HG02870 (cell line): Measurements from ENCODE around the gene IFT122.
"Not testable (repeated sequence)": the region's sequence is repeated elsewhere in the genome, so short reads cannot be mapped to it uniquely, and the experiment has no call there.

ENCODE experiments used
- ATAC-seq: cut with Tn5 transposase; IDR thresholded peaks from one replicate; pipeline ENCODE4 v1.9.1; 2021; ENCODE audit warnings: mild to moderate bottlenecking, moderate library complexity; ENCODE audit not compliant: unreplicated experiment

The IFT122 gene

DNA sequence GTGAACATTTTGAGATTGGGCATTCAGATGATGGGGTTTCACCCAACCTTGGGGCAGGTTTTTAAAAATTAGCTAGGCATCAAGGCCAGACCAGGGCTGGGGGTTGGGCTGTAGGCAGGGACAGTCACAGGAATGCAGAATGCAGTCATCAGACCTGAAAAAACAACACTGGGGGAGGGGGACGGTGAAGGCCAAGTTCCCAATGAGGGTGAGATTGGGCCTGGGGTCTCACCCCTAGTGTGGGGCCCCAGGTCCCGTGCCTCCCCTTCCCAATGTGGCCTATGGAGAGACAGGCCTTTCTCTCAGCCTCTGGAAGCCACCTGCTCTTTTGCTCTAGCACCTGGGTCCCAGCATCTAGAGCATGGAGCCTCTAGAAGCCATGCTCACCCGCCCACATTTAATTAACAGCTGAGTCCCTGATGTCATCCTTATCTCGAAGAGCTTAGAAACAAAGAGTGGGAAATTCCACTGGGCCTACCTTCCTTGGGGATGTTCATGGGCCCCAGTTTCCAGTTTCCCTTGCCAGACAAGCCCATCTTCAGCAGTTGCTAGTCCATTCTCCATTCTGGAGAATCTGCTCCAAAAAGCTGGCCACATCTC, 94.5 kb downstream of the IFT122 start:
- no peak for ATAC-seq

DNA sequence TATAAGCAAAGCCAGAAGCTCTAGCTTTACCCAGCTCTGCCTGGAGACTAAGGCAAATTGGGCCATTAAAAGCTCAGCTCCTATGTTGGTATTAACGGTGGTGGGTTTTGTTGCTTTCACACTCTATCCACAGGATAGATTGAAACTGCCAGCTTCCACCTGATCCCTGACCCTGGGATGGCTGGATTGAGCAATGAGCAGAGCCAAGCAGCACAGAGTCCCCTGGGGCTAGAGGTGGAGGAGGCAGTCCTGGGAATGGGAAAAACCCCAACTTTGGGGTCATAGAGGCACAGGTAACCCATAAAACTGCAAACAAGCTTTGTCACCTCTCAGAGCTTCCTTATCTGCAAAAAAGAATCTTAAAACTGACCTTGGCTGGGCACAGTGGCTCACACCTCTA, 95.1 kb downstream of the IFT122 start:
- ATAC-seq, result no peak

DNA sequence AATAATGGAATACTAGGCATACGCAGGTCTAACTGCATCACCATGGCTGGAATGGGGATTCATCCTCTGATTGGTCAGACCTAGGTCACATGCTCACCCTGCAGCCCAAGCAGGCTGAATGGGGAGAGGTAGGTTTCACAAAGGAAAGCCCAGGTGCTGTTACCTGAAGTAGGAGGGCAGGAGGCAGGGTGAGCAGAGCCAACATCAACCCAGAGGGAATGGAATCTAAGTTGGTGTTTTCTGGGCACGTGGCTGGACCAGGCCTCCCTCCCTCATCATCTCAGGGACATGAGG, 96.3 kb downstream of the IFT122 start:
- no peak for ATAC-seq

DNA sequence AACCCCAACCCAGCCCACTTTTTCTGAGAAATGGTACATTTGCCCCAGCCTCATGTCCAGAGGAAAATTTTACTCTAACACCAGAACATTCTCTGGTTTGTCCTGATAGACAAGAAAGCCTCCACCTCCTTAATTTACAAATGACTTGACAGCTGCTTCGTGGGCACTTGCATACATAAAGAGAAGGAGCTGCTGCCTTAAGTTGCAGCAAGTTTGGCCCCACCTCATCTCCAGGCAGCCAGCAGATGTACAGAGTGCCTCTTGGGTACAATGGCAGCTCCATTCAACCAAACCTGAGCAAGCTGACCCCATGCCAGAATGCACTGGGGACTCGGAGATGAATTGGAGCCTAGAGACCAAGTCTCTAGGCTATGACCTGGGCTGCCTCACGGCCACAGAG, 96.8 kb downstream of the IFT122 start:
- ATAC-seq, result no peak

DNA sequence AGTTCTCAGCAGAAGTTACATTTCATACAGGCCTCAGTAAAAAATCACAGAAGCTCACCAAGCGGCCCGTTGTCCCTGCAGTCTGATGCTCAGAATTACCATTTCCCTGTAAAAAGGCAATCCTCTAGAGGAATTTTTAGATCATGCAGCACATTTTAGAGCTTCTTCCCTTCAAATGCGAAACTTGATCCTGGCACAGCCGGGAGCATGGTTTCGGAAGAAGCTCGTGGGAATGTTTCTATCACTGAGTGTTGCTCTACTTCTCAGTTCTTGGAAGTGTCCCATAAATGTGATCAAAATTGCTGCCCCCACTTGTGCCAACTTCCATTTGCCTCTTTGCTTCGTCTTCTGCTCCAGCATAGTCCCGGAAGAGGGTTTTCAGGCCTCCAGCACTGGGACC, 99.2 kb downstream of the IFT122 start:
- no peak for ATAC-seq

DNA sequence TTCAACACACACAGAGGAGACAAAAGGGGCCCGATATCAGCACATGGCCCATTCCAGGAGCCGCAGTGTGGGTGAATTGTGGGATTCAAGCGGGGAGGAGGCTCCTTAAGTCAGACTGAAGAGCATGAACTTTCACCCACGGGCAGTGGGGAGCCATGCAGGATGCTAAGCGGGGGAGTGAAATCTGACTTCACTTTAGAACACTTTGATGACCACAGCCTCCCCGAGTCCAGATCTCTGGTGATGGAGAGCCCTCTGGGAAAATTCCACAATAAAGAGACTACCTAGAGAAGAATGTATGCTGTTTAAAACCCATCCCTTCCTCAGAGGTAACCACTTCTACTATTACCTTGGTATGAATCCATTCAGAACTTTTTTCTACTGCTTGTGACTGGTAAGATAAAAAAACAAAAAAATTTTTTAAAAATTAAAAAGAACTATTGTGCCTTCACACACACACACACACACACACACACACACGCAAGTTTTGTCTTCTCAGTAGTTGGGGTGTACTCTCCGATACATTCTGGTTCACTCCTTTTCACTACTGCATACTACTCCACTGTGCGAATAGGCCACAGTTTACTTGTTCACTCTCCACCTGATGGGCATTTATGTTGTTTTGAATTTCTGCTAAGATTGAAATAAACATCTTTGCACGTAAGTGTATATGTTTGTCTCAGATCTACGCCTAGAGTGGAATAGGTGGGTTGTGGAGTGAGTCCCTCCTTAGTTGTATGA, 100.9 kb downstream of the IFT122 start:
- ATAC-seq, result no peak

DNA sequence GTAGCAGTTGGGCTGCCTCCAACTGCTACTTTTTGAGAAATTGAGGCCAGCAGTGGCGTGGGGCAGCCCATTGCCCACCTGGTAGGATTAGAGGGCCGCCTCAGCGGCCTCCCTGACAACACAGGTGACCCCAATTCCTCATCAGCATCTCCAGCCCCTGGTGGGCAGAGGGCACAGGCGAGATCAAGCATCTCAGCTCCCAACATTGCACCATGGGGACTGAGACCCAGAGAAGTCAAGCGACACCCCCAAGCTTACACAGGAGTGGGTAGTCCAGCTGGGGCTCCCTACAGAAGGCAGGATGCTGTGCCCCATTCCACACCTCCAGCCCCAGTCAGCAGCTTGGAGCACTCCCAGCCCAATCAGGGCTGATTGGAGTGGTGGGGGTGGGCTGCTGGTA, 102.7 kb downstream of the IFT122 start:
- no peak for ATAC-seq

DNA sequence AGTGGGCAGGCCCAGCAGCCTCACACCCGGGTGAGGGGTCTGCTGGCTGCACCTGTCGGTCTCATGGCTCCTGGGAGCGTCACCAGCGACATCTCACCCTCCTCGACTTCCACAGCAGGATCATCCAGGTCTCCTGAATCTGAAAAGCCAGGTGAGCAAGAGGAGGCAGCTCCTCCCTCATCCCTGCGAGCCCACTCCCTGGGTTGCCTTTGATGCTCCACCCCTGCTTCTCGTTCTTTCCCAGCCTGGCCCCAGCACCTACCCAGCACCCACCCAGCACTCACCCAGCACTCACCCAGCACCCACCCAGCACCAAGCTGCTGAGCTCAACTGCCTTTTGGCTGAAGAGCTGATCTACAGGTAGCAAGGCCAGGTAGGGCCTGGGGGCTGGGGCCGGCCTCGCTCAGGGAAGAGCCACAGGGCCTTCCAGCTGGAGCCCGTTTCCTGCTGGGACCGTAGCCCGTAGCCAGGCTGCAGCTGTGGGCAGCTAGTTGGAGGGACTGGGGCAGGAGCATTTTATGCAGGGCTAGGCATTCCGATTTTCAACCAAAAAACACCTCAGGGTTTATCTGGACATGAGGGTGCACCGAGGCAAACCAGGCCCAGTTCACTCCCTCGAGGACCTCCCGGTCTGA, 103.2 kb downstream of the IFT122 start, which contains the start of gene H1-8:
Gene H1-8, plus strand, starts transcription at position 20 of the 635 bp plus-strand sequence. Its CDS starts 44 bp downstream, at position 64.
- ATAC-seq, result no peak

DNA sequence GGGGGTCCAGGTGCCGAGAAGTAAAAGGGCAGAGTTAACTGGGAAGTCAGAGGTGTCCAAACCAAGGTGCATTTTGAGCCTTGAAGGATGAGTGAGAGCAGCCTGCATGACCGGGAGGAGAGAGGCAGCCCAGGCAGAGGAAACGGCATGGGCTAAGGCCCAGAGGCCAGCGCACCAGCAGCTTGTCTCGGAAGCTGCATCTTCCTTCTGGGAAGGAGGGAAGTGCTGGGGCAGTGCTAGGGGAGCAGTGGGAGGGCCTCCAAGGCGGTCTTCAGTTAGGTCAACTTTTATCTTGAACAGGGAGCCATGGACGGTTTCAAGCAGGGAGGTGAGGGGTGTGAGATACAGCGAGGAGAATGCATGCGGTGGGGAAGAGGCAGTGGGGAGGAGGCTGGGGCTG, 104.0 kb downstream of the IFT122 start:
- no peak for ATAC-seq

DNA sequence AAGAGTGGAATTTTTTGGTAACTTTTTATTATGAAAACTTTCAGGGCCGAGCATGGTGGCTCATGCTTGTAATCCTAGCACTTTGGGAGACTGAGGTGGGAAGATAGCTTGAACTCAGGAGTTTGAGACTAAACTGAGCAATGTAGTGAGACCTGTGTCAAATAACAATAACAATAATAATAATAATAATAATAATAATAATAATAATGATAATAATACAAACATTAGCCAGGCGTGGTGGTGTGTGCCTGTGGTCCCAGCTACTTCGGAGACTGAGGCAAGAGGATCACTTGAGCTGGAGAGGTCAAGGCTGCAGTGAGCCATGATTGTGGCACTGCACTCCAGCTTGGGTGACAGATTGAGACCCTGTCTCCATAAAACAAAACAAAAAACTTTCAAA, 105.9 kb downstream of the IFT122 start:
- ATAC-seq, result not testable (repeated sequence)

DNA sequence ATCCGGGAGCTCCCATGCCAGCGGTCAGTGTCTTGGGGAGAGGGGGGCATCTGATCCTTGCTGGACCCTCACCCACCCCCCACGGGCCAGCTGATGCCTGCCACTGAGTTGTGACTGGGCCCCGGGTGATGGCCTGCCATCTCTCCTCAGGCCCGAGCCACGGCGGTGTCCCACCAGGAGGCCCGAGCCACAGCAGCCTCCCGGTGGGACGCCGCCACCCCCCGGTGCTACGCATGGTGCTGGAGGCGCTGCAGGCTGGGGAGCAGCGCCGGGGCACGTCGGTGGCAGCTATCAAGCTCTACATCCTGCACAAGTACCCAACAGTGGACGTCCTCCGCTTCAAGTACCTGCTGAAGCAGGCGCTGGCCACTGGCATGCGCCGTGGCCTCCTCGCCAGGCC, 107.2 kb downstream of the IFT122 start:
- ATAC-seq, result no peak

DNA sequence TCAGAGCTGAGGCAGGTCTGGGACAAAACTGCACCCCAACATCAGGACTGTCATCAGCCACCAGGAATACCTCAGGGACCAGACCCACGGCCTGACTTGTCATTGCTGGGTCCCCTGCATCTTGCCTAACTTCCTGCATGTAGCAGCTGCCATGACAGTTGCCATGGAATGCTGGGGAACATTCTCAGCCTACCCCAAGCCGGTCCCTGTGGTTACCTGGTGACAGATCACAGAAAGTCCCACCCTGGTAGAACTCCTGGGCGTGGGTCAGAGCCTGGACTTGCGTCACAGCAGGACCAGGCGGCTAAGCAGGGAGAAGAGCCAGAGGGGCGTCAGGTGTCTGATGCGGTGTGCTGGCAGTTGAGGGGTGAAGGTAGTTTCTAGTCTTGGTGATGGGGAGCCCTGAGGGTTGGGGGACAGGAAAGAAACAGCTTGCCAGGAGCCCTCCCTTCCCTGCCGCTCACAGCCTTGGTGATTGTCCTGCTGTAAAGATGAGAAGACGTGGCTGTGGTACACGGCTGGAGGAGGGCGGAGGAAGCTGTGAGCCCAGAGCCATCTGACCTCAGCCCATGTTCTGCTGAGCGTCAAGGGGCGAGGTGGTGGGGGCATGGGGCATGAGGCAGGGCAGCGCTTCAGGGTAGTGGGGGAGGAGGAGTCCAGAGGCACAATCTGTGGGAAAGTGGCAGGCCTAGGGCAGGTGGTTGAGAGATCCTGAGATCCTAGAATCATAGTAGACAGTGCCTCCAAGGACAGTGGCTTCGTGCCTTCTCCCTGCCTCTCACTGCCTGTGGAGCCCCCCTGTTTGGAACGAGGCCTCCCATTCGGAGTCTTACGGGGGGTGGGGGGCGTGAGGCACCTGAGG, 108.3 kb downstream of the IFT122 start:
- ATAC-seq, result no peak

DNA sequence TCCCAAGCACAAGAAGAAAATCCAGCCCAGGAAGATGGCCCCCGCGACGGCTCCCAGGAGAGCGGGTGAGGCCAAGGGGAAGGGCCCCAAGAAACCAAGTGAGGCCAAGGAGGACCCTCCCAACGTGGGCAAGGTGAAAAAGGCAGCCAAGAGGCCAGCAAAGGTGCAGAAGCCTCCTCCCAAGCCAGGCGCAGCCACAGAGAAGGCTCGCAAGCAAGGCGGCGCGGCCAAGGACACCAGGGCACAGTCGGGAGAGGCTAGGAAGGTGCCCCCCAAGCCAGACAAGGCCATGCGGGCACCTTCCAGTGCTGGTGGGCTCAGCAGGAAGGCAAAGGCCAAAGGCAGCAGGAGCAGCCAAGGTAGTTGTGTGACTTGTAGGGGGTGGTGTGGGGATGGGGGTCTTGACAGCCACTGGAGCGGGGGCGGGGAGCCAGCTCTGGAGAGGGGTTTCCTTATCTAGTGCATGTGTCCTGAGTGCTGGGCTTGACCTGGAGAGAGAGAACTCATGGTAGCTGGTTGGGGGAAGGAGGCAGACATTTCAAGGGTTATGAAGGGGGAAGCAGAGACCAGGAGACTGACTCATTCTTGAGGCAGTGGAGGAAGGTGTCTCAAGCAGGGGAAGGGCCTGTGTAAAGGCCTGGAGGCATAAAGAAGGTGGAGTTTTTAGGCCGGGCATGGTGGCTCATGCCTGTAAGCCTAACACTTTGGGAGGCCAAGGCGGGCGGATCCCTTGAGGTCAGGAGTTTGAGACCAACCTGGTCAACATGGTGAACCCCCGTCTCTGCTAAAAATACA, 109.2 kb downstream of the IFT122 start:
- ATAC-seq, result no peak

DNA sequence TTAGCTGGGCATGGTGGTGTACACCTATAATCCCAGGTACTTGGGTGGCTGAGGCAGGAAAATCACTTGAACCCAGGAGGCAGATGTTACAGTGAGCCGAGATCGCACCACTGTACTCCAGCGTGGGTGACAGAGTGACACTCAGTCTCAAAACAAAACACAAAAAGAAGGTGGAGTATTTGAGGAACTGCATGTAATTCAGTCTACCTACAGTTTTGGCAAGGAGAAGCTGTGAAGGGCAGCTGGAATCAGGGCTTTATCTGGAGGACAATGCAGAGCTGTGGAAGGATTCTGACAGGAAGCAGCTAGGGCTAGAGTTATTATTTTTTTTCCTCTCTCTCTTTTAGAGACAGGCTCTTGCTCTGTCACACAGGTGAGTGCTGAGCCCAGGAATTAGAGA, 109.8 kb downstream of the IFT122 start:
- no peak for ATAC-seq

DNA sequence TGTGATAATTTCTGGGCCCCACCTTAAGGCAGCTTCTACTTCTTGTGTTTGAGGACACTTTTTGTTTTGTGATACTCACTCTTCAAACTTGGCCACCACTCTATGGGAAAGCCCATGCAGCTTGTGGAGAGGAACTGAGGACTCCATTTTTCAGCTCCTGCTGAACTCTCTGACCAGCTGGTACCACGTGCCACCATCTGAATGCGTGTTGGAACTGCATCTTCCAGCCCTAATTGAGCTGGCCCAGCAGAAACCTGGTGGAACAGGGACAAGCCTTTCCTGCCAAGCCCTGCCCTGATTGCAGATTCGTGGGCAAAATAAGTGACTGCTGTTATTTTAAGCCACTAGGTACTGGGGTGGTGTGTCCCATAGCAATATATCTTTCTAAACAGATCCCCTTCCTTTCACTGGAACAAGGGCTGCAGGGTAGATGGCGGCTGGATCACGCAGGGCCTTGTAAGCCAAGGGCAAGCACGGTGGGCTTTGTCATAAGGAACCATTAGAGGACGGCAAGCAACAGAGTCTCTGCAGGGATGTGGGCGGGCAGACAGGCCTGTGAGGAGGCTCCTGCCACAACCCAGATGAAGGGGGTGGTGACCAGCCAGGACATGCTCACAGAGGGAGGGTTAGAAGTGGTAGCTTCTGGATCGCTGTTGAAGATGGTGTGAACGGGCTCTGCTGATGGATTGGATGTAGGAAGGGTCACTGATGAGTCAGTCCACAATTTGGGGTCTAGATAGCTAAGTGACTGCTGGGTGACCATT, 112.4 kb downstream of the IFT122 start:
- ATAC-seq, result no peak

DNA sequence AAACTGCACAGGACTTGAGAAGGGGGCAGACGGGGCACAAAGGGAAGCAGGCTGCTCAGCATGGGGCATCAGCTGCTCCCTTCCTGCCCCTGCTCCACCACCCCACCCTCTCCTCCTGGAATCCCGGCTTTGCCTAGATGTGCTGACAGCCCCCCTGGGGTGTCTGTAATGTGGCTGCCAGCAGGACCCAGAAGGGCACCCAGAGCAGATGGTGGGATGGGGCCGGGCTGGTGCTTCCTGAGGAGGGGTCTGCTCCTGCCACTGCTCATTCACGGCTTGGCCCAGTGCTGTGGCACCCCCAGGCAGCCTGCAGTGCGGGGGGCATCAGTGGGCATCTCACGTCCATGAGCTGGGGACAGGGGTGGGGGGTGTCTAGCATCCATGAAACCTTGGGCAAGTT, 113.1 kb downstream of the IFT122 start:
- ATAC-seq, result no peak

DNA sequence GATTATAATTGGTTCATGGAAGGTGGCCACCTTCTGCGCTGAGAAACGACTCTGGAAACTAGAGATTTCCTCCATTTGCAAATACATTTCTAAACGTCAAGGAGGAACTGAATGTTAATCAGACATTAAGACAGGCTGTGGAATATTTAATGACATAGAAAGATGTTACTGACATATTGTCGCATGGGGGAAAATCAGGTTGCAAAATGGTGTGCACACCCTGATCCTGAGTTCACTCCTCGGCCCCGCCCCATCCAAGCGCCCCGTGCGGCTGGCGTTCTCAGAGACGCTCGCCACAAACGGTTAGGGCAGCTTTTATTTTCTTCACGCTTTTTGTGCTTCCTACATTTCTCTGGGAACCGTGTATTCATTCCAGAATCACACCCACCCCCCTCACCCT, 113.7 kb downstream of the IFT122 start:
- ATAC-seq, result no peak

DNA sequence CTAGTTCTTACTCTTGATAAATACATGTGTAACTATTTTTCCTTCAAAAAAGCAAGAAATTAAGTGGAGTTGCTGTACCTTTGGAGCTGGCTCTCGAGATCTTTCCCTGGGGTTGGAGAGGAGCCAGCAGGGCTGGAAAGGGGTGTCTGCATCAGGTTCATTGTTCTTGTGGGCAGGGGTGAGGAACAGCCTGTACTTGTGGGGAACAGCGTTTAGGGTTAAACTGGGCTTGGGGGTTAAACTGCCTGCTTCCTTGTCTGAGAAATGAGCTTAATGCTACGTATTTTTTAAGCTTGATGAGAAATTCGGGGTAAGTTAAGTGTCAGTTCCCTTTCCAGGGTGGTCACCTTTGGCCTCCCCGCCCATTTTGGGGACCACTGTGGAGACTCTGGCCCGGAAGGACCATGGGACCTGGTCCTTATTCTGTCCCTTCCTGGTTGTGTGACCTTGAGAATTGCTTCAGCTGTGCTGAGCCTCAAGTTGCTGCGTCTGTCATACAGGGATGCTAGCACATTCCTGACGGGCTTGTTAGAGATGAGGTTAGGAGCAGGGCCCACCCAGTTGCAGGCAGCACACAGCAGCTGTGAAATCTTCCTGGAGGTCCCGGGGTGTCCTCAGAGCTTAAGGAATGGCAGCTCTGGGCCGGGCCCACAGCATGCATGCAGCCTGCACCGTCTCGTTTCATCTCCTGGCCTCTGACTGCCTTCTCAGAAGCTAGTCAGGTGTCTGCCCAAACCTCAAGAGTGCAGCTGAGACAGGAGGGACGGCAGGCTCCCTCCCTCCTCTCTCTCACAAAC, 114.5 kb downstream of the IFT122 start:
- no peak for ATAC-seq

DNA sequence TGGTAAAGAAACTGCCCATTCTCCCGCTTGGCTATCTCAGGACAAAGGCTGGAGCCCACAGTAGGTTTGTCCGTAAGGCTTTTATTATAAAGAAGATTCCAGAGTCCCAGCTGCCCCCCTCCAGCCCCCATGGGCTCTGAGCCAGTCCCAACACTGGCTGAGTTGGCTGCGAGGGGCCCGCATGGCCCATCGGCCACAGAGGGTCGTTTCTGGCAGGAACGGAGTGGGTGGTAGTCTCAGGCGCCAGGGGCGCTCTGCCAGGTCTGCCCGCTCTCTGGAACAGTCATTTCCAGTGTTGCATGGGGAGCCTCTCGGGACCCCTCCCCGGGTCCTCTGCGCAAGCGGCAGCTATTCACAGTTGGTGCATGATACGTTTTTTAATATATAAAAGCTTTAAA, 115.1 kb downstream of the IFT122 start:
- no peak for ATAC-seq
